GM18861 (cell line): ENCODE measurements around the gene MBOAT7.
"Not testable (repeated sequence)": the region's sequence is repeated elsewhere in the genome, so short reads cannot be mapped to it uniquely, and the experiment has no call there.

Experiments
- ATAC-seq: cut with Tn5 transposase; IDR thresholded peaks from one replicate; pipeline ENCODE4 v1.9.1; 2021; ENCODE audit not compliant: unreplicated experiment

The MBOAT7 gene, protein sequence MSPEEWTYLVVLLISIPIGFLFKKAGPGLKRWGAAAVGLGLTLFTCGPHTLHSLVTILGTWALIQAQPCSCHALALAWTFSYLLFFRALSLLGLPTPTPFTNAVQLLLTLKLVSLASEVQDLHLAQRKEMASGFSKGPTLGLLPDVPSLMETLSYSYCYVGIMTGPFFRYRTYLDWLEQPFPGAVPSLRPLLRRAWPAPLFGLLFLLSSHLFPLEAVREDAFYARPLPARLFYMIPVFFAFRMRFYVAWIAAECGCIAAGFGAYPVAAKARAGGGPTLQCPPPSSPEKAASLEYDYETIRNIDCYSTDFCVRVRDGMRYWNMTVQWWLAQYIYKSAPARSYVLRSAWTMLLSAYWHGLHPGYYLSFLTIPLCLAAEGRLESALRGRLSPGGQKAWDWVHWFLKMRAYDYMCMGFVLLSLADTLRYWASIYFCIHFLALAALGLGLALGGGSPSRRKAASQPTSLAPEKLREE

DNA sequence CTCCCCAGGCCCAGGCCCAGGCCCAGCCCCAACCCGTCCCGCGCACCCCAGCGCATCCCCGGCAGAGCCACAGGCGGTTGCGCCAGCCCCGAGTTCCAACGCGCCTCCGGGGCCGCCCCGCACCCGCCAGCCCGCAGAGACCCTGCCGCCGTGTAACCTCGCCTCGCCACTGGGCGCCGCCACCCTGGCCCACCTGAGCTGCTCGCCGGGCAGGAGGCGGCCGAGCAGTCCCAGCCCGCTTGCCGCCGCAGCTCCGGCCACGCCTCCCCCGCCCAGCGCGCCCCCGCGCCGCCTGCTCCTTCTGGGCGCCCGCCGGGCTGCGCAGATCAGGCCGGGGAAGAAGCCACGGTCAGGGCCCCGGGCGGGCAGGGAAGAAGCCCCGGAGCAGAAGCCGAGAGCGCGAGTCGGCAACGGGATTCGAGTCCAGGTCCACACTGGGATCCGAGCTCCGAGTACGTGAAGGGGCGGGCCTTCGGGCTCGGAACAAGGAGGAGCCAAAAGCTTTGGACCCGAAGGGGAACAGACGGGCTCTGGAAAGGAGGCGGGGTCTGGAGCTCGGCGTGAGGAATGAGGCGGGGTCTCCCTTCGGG, at the start of gene MBOAT7:
Gene MBOAT7, minus strand, starts transcription at position 436 of the 590 bp plus-strand sequence. CDS start 1,072 bp downstream, outside the sequence.
- peak; percentile 18 for ATAC-seq

DNA sequence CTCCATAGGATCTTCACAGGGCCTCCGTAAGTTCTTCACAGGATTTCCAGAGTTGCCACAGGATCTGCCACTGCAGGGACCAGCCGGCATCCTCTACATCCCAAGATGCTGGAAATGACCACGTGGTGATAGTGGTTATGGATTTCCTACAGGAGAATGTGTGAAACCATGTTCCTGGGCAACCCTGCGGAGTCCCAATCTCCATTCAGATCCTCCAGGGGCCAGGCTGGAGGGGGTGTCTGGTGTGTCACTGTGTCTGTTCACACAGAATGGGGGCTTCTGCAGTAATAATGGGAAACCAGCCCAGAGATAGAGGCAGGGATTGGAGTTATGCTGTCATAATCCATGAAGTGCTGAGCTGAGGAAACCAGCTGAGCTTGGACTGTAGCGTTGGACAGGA, 44.6 kb upstream of the MBOAT7 start:
- ATAC-seq = no peak

DNA sequence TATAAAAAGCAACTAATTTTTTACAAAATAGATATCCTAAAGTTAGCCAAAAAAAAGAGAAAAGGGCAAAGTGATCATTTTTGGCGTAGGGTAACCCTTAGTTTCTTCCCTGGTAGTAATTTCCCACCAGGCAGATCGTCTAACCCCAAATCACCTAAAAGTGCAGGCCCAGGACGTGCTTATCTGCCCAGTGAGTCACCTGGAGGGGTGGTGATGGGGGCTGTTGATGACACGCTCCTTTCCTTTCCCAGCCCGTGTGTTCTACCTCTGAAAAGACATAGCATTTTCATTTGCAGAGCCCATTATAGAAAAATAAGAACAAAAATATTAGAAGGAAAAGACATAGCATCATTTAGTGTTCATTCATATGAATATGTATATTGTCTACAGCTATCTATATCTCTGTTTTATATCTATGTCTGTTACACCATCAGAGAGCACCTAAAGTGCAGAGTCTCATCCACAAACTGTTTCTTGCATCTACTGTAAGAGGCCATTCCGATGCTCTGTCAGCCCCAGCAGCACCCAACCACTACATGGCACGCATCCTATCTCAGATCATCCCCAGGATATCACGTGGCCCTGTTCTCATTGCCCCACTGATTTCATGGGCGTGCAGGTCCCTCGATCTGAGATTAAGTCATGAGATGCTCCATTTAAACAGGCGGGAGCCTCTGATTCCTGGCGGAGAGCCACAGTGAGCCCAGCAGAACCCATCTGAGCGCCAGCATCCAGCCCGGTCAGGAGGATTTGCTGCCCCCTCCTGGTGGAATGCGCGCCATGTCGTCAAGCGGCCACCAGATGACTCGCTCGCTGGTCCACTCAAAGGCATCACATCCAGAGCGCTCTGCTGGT, 41.9 kb upstream of the MBOAT7 start:
- no peak for ATAC-seq

DNA sequence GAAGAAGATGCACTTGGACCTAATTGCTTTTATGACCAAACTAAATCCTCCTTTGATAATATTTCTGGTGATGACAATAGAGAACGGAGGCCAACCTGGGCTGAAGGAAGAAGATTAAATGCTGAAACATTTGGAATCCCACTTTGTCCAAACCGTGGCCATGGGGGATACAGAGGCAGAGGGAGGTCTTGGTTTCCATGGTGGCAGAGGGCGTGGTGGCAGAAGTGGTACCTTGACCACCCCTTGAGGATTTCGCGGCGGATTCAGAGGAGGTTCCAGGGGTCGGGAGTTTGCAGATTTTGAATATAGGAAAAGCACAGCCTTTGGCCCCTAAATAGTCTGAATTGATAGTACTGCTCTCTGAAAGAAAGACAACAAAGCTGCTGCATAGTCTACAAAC, 40.7 kb upstream of the MBOAT7 start:
- no peak for ATAC-seq

DNA sequence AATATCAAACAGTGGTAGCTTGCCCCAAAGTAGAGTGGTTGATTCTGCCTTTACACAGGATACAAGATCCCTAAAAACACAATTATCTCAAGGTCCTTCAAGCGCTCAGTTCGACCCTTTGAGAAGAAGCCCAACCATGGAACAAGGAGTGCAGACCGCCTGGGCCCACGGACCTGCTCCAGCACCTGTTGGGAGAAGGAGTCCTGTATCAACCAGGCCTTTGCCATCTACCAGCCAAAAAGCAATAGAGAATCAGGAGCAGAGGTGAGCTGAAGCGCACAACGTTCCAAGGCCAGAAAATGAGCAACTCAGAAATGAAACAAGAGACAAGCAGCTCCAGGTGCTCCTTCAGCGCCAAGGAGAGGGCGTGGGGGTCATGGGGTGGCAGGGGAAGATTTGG, 39.8 kb upstream of the MBOAT7 start:
- ATAC-seq = no peak

DNA sequence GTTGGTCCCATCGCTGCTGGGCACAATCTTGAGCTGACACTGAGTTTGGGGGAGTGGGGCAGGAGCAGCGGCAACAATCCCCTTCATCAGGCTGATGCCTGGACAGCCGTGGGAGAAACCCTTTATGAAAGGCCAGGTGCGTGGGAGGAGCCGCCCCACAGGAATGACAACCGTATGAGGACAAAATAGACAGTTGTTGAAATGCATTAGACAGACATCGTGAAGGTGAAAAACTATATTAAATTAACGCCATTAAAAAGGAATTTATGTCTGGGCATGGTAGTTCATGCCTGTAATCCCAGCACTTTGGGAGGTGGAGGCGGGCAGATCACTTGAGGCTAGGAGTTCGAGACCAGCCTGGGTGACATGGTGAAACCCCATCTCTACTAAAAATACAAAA, 35.2 kb upstream of the MBOAT7 start:
- ATAC-seq = not testable (repeated sequence)

DNA sequence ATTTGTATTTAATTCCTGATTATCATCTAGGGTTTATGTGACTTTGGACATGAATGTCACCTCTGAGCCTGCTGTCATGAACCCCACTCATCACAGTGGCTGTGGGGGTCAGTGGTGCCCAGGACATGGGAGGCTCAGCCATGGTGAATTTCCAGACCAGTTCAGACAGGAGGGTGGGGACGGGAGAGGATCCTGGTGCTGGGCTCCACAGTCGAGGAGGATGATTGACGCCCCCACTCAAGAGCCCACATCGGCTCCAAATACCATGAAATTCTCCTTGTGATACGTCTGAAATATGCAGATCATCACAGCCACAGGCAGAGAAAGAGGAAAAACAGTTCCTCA, 34.5 kb upstream of the MBOAT7 start:
- not testable (repeated sequence) for ATAC-seq

DNA sequence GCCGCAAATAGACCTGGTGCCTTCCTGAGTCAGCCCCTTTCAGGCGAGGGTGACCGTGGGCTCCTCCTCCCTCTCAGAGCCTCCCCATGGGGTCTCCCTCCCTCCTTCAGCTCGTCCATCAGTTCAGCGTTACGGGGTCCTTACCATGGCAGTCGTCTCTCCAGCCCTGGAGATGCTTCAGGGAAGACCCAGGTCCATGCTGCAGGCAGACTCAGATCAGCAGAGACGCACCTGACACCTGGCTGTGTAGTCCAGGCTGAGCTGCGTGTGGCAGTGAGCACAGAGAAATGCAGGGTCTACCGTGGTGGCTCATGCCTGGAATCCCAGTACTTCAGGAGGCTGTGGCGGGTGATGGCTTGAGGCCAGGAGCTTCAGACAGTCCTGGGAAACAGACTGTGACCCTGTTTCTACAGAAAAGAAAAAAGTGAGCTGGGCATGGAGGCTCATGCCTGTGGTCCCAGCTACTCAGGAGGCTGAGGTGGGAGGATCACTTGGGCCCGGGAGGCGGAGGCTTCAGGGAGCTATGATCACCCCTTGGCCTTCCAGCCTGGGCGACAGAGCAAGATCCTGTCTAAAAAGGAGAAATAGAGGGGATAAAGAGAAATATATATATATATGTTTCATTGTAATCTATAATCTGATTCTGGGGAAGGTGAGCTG, 34.0 kb upstream of the MBOAT7 start:
- ATAC-seq = not testable (repeated sequence)

DNA sequence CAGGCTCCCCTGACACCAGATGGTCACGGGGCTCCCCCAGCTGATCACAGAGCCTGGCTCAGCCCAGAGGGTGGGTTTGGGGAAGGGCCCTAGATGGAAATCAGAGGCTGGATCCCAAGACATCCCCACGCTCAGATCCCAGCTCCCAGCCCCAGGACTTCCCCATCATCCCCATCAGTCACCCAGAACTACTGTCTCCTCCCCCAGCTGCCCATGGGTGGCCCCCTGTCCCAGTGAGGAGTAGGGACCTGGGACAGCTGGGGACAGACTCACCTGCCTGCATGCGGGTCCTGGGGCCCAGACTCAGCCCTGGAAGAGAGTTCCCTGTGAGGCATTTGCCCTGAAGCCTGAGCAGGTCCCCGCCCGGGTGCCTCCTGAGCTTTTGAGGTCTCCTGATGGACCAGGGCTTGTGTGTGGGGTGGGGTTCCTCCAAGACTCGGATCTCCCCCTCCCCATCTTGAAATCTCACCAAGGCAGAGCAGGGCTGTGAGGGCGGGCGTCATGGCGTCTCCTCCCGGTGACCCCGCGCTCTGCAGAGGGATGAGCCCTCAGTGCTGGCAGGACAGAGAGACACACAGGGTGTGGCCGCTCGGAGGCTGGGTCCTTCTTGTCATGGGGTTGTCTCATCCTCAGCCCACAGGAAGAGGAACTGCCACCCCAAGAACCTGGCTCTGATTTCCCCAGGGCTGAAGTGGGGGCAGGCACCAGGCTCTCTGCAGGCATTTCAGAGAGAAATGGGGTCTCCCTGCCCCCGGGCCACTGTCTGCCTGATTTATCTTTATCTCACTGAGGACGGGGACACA, 33.3 kb upstream of the MBOAT7 start, which contains the start of gene LILRB3:
Gene LILRB3, minus strand, starts transcription at position 534 of the 803 bp plus-strand sequence. Its CDS starts 31 bp downstream, at position 503.
- ATAC-seq = not testable (repeated sequence)

DNA sequence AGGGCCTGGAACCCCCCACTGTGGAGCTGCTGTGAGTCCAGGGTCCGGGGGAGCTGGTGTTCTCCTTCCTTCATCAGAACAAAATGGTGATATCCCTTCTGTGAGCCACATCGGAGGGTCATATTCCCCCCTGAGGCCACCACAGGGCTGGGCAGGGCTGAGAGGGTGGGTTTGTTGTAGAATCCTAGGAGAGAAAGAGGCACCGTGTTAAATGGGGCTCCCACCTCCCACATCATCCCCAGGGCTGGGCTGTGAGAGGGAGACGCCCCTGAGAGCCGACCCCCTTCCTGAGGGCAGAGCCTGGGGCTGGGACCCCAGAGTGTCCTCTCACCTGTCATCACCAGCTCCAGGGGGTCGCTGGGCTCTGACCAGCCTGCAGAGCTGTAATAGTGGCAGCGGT, 32.6 kb upstream of the MBOAT7 start:
- ATAC-seq = not testable (repeated sequence)

DNA sequence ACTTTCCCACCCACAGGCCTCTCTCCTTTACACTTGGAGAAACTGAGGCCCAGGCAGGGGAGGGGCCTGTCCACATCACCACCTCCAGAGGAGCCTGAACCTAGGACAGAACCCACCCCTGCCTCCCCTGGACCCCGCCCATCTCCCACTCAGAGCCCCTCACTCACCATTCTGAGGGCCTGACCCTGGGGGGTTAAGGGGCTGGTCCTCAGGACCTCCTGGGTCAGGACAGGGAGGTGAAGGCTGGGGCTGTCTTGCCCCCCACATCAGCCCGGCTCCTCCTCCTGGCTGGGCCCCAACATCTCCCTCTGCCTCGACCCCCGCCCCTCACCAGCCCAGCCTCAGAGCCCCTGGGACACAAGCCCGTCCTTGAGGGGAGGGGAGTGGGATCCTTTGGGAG, 30.3 kb upstream of the MBOAT7 start:
- ATAC-seq = not testable (repeated sequence)

DNA sequence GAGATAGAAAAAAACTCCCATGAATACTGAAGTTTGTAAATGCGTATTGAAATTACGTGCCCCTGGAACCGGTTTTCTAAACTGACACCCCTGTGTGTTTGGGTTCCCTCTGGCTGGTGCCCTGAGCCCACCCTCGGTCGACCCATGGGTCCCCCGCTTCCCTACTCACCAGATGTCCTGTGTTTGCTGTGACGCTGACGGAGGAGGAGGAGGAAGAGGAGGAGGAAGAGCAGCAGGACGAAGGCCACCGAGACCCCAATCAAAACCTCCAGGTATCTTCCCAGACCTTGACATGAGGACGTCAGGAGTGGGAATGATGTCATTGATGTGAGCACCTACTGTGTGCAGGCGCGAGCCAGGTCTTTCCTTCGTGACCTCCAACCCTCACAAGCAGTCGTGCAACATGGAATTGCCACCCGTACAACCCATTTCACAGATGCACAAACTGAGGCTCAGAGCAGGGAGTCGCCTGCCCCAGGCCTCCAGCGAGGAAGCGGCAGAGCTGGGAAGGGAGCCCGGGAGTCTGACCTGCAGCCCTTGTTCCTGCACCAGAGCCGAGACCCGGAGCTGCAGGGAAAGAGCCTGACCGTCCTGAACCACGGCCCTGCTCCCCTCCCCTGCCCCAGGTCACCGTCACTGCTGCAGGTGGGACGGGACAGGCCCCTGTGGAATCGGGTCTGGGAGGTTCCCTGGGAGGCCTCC, 29.7 kb upstream of the MBOAT7 start:
- ATAC-seq = no peak

DNA sequence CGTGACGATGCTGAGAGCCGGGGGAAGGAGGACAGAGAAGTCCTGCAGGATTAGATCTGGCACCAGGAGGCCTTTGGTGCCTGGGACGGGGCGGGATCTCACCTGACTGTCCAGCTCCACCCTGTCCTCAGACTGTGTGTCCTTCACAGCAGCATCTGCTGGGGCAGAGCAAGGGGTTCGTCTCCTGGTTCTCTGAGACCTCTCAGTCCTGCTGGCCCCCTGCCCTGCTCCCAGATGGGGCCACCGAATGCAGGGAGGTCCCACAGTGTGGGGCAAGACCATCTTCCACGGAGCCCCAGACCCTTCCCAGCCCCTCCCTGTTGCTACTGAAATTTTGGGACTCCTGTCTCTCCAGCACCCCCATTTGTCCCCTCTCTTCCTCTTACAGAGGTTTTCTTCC, 28.9 kb upstream of the MBOAT7 start:
- ATAC-seq = no peak

DNA sequence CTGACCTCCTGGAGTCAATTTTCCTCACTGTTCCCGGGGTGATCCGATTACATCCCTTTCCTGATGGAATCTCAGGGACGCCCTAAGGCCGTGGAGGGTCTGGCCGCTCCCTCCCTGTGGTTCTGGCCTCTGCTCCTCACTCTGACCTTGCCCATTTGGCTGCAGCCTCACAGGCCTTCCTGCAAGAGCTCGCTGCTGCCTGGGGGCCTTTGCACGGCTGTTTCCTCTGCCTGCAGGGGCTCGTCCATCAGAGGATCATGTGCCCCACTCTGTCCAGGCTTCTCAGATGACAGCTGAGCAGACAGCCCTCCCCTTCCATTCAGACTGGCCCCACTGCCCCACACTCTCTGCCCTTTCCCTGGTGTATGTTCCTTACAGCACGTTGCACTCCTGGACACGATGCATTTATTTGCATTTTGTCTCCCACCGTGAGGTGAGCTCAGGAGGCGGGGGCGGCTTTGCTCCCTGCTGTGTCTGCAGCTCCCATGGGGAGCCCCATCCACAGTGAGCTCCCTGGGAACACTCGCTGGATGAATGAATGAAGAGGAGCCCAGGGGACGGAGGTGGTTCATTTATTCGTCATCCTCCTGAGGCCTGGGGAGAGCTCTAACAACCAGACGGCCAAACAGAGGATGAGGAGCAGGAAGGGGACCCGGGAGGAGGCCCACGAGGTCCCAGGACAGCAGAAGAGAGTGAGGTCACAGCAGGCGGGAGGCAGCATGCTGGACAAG, 28.3 kb upstream of the MBOAT7 start:
- not testable (repeated sequence) for ATAC-seq

DNA sequence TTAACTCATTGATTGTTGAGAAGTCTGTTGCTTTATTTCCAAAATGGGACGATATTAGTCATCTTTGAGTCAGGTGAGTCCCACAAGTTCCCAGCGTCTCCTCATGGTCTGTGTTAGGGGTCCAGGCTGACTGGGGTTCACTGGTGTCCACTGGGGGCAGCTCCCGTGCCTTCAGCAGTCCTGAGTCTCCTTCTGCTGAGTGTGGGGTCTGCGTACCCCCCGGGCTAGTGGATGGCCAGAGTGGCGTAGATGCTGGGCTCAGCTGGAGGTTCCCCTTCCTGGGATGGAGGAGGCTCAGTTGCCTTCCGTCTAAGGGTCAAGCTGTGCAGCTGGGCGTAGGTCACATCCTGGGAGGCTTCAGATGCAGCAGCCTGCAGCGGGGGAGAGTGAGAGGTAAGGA, 27.5 kb upstream of the MBOAT7 start:
- no peak for ATAC-seq

DNA sequence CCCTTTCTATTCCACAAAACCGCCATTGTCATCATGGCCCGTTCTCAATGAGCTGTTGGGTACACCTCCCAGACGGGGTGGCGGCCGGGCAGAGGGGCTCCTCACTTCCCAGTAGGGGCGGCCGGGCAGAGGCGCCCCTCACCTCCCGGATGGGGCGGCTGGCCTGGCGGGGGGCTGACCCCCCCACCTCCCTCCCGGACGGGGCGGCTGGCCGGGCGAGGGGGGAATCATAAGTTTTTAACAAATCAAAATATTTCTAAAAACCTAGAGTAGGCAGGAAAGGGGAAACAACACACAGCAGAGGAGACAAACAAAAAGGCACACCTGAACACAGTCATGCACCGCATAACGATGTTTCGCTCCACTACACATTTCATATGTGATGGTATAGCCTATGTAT, 25.4 kb upstream of the MBOAT7 start:
- ATAC-seq = not testable (repeated sequence)

DNA sequence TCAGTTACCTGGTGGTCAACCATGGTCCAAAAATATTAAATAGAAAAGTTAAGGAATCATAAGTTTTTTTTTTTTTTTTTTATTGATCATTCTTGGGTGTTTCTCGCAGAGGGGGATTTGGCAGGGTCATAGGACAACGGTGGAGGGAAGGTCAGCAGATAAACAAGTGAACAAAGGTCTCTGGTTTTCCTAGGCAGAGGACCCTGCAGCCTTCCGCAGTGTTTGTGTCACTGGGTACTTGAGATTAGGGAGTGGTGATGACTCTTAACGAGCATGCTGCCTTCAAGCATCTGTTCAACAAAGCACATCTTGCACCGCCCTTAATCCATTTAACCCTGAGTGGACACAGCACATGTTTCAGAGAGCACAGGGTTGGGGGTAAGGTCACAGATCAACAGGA, 24.8 kb upstream of the MBOAT7 start:
- ATAC-seq = not testable (repeated sequence)

DNA sequence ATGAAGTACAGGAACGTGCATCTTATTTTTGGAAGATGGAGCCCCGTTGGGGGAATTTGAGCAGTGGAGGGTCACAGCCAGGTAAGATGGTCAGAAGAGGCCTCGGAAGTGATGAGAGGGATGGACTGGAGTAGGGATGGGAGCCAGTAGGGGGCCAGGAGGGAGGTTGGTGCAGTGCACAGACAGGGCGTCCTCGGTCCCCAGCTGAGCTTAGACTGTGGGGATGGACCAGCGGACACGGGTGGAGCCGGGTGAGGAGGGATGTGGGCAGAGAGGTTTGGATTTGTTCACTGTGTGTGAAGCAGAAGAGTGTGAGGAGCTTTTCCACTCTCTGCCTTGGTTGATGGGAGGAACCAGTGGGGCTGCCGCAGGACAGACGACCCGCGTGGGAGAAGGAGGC, 21.9 kb upstream of the MBOAT7 start:
- no peak for ATAC-seq
